OCI-LY1 (cell line): ENCODE data around the gene PTPRT.

ENCODE experiments used
- H2AFZ ChIP-seq: fragments of 200-600 bp; sonication (generic), shearing (Covaris generic); 2 replicates; pipeline ENCODE4 v1.6.0; 2014; ENCODE audit warnings: antibody characterized with exemption, mild to moderate bottlenecking, low read length
- H3F3A ChIP-seq: fragments of 200-600 bp; sonication (generic), shearing (Covaris generic); 2 replicates; pipeline ENCODE4 v1.6.0; 2014; ENCODE audit warnings: mild to moderate bottlenecking, antibody characterized with exemption, low read length, moderate library complexity; ENCODE audit not compliant: insufficient read depth
- H3K27ac ChIP-seq: fragments of 200-600 bp; sonication (generic); 2 replicates; pipeline ENCODE4 v1.5.1; 2014; ENCODE audit warnings: low read length, mixed run types, mild to moderate bottlenecking, low read depth; ENCODE audit not compliant: poor library complexity, severe bottlenecking
- H3K27me3 ChIP-seq: fragments of 200-600 bp; sonication (generic); 2 replicates; pipeline ENCODE4 v1.6.0; 2014; ENCODE audit warnings: antibody characterized with exemption, mild to moderate bottlenecking, low read length, moderate library complexity; ENCODE audit not compliant: insufficient read depth
- H3K36me3 ChIP-seq: fragments of 200-600 bp; sonication (generic); 2 replicates; pipeline ENCODE4 v1.6.1; 2014; ENCODE audit warnings: mild to moderate bottlenecking, antibody characterized with exemption, low read length, moderate library complexity, mixed read lengths; ENCODE audit not compliant: insufficient read depth
- H3K4me1 ChIP-seq: fragments of 200-600 bp; sonication (generic); 2 replicates; pipeline ENCODE4 v1.5.1; 2014; ENCODE audit warnings: mild to moderate bottlenecking, low read length, moderate library complexity; ENCODE audit not compliant: insufficient read depth, severe bottlenecking
- H3K4me2 ChIP-seq: fragments of 200-600 bp; sonication (generic), shearing (Covaris generic); 2 replicates; pipeline ENCODE4 v1.6.1; 2014; ENCODE audit warnings: low read length
- H3K4me3 ChIP-seq: fragments of 200-600 bp; sonication (generic); 2 replicates; pipeline ENCODE4 v1.5.1; 2014; ENCODE audit warnings: low read length, low read depth, mild to moderate bottlenecking, mixed read lengths; ENCODE audit not compliant: poor library complexity, severe bottlenecking
- H3K79me2 ChIP-seq: fragments of 200-600 bp; shearing (Covaris generic); 2 replicates; pipeline ENCODE4 v1.6.1; 2016; ENCODE audit warnings: mixed run types, low read length, mixed read lengths; ENCODE audit not compliant: insufficient read depth
- H3K9ac ChIP-seq: fragments of 200-600 bp; sonication (generic), shearing (Covaris generic); 2 replicates; pipeline ENCODE4 v1.6.1; 2014; ENCODE audit warnings: mild to moderate bottlenecking, low read length, mixed read lengths
- H3K9me2 ChIP-seq: fragments of 200-600 bp; sonication (generic), shearing (Covaris generic); 2 replicates; pipeline ENCODE4 v1.6.1; 2014; ENCODE audit warnings: low read depth, mild to moderate bottlenecking, low read length, mixed read lengths
- H3K9me3 ChIP-seq: fragments of 200-600 bp; shearing (Covaris generic); 2 replicates; pipeline ENCODE4 v1.6.1; 2014; ENCODE audit warnings: low read length, mixed read lengths
- H4K20me1 ChIP-seq: fragments of 200-600 bp; sonication (generic), shearing (Covaris generic); 2 replicates; pipeline ENCODE4 v1.6.0; 2016; ENCODE audit warnings: mild to moderate bottlenecking, low read length; ENCODE audit not compliant: insufficient read depth
- CTCF ChIP-seq: fragments of 200-600 bp; sonication (generic), shearing (Covaris generic); IDR thresholded peaks from 2 replicates; pipeline ENCODE4 v1.5.1; 2017; ENCODE audit warnings: mild to moderate bottlenecking, antibody characterized with exemption, low read length, moderate library complexity, mixed read lengths
- EZH2 ChIP-seq: fragments of 200-600 bp; sonication (generic), shearing (Covaris generic); IDR thresholded peaks from 2 replicates; pipeline ENCODE4 v1.8.0; 2017; ENCODE audit warnings: borderline replicate concordance, mixed run types, mild to moderate bottlenecking, antibody characterized with exemption, low read length, moderate library complexity, mixed read lengths

Gene PTPRT

GRCh38 chr20:43058077-43058476 lies 131.6 kb downstream of the PTPRT start:
- H3K9ac ChIP-seq = no peak overlapping the region
- TF ChIP-seq EZH2 = no peak
- TF ChIP-seq CTCF = no peak
- no peaks in the 10 kb centered on the region for H4K20me1 ChIP-seq
- H3K27me3 ChIP-seq = no peaks in the 10 kb centered on the region
- H3K36me3 ChIP-seq = no peaks in the 10 kb centered on the region
- H3K4me2 ChIP-seq = no peak overlapping the region
- H2AFZ ChIP-seq = no peak overlapping the region
- no peaks in the 10 kb centered on the region for H3K4me1 ChIP-seq
- no peaks in the 10 kb centered on the region for H3K9me3 ChIP-seq
- H3K4me3 ChIP-seq = no peak overlapping the region
- H3K27ac ChIP-seq = no peak overlapping the region
- no peaks in the 10 kb centered on the region for H3K79me2 ChIP-seq
- H3K9me2 ChIP-seq = no peaks in the 10 kb centered on the region
- H3F3A ChIP-seq = no peaks in the 10 kb centered on the region

GRCh38 chr20:43057317-43057716 lies 132.4 kb downstream of the PTPRT start:
- Histone ChIP-seq H3K27me3 (no peaks in the 10 kb centered on the region), H3K79me2 (no peaks in the 10 kb centered on the region), H3K4me3 (no peak overlapping the region), H2AFZ (no peak overlapping the region), H3K4me1 (no peaks in the 10 kb centered on the region), H3K9me2 (no peaks in the 10 kb centered on the region), H3K9me3 (no peaks in the 10 kb centered on the region), H4K20me1 (no peaks in the 10 kb centered on the region), H3K36me3 (no peaks in the 10 kb centered on the region), H3K9ac (no peak overlapping the region), H3K4me2 (no peak overlapping the region), H3F3A (no peaks in the 10 kb centered on the region), H3K27ac (no peak overlapping the region)
- no peak for TF ChIP-seq EZH2

GRCh38 chr20:43055181-43055884 lies 134.4 kb downstream of the PTPRT start:
- Histone ChIP-seq H3K4me3 (no peak overlapping the region), H4K20me1 (no peaks in the 10 kb centered on the region), H3K36me3 (no peaks in the 10 kb centered on the region), H3K9me2 (no peaks in the 10 kb centered on the region), H3K4me2 (no peak overlapping the region), H3K27me3 (no peaks in the 10 kb centered on the region), H3K9me3 (no peaks in the 10 kb centered on the region), H3K4me1 (no peaks in the 10 kb centered on the region), H3F3A (no peaks in the 10 kb centered on the region), H3K9ac (no peak overlapping the region), H2AFZ (no peak overlapping the region), H3K27ac (no peak overlapping the region), H3K79me2 (no peaks in the 10 kb centered on the region)
- TF ChIP-seq CTCF (no peak), EZH2 (no peak)

- Histone ChIP-seq H3K4me2 (no peak overlapping the region), H3K4me1 (no peaks in the 10 kb centered on the region)
Observed at GRCh38 chr20:43052532-43052931, 137.2 kb downstream of the PTPRT start.

More at GRCh38 chr20:43052532-43052931, 137.2 kb downstream of the PTPRT start:
- no peaks in the 10 kb centered on the region for H3K9me2 ChIP-seq
- no peak overlapping the region for H3K9ac ChIP-seq
- no peaks in the 10 kb centered on the region for H3K9me3 ChIP-seq
- no peaks in the 10 kb centered on the region for H3F3A ChIP-seq
- H3K79me2 ChIP-seq = no peaks in the 10 kb centered on the region
- no peak overlapping the region for H3K4me3 ChIP-seq
- no peak overlapping the region for H3K27ac ChIP-seq
- no peaks in the 10 kb centered on the region for H3K36me3 ChIP-seq
- no peaks in the 10 kb centered on the region for H4K20me1 ChIP-seq
- H3K27me3 ChIP-seq = no peaks in the 10 kb centered on the region
- H2AFZ ChIP-seq = no peak overlapping the region
- TF ChIP-seq CTCF (no peak), EZH2 (no peak)
